LNCaP clone FGC (cell line): Measurements from ENCODE around the gene RPL29.

ENCODE experiments used
- DNase-seq: peaks from one replicate; pipeline ENCODE4 v3.0.0-alpha.2; 2011; ENCODE audit warnings: low read depth
- H3K4me3 ChIP-seq: 2 replicates; pipeline ENCODE4 v1.5.1; 2011; ENCODE audit warnings: mild to moderate bottlenecking, low read depth, low read length, control low read depth
- TF ChIP-seq, protein P1 (sequence below): IDR thresholded peaks from 2 replicates; pipeline ENCODE4 v1.5.1; 2012; ENCODE audit warnings: mild to moderate bottlenecking; ENCODE audit not compliant: control insufficient read depth, insufficient read depth; ENCODE audit errors: extremely low read depth

The RPL29 gene

DNA sequence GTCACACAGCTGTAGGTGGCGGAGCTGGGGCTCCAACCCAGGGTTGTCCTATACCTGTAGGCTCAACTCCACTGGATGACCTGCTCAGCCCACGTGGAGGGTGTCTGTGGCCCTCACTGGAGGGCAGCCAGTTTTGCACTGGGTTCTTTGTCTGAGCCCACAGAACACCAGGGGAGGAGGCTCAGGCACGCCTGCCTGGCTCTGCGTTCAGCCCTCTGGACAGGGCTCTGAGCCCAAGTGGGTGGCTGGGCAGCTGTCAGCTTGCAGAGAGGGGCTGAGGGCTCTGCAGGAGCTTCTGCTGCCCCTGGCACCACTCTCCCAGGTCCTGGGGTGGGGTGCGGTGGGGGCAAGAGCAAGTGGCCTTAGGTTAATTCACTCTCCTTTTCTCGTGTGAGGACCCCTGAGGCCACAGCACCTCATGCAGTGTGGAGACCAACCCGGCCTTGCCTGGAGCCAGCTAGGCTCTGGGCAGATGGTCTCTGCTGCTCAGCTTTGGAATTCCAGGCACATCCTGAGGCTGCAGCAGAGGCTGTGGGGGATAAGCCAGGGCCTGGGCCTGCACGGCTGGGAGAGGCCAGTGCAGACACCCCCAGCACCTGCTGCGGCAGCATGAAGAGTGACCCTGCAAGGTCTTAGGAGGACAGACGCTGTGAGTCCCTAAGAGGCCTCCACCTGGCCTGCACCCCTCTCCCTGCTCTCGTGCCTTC lies 37.2 kb upstream of the RPL29 start:
- DNase-seq = no peak
- TF ChIP-seq, protein P1, sequence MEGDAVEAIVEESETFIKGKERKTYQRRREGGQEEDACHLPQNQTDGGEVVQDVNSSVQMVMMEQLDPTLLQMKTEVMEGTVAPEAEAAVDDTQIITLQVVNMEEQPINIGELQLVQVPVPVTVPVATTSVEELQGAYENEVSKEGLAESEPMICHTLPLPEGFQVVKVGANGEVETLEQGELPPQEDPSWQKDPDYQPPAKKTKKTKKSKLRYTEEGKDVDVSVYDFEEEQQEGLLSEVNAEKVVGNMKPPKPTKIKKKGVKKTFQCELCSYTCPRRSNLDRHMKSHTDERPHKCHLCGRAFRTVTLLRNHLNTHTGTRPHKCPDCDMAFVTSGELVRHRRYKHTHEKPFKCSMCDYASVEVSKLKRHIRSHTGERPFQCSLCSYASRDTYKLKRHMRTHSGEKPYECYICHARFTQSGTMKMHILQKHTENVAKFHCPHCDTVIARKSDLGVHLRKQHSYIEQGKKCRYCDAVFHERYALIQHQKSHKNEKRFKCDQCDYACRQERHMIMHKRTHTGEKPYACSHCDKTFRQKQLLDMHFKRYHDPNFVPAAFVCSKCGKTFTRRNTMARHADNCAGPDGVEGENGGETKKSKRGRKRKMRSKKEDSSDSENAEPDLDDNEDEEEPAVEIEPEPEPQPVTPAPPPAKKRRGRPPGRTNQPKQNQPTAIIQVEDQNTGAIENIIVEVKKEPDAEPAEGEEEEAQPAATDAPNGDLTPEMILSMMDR = no peak
- H3K4me3 ChIP-seq = no peak overlapping the region

DNA sequence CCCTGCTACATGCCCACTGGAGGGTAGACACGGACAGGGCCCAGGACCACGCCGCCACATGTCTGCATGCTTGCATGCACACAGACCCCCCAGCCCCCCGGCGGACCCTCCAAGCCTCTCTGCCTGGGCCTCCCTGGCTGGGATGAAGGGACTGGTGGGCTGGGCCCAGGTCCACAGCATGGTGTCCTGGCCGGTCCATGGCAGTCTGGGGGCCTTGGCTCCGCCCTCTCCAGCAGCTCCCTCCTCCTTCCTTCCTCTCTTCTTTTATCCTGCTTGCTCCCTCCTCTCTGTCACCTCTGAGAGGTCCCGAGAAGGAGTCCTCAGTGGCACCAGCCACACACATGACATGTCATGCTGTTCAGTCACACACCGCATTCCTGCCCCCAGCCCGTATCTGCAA lies 36.2 kb upstream of the RPL29 start:
- TF ChIP-seq, protein P1 = no peak
- H3K4me3 ChIP-seq = no peak overlapping the region
- no peak for DNase-seq

DNA sequence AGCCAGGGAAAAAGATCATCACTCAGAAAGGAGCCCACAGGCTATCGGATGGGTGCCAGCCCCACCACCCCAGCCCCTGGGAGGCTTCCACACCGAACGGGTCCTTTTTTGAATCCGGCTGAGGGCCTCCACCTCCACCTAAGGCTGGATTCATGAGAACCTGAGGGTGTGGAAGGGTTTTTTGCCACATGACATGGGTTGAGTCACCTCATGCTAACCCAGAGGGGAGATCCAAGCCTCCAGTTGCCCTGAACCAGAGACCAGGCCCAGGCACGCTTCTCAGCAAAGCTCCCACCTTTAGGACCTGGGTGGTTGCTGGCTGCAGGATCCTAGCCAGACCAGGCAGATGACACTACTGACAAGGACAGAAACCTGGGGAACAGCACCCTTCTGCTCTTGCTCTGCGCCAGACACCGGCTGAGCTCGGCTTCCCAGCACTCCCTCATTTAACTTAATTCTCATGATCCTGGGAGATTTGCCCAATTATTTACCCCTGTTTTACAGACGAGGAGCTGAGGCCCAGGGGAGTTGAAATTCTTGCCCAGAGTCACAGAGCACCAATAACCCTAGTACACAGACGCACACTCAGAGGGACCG lies 35.1 kb upstream of the RPL29 start:
- DNase-seq = no peak
- TF ChIP-seq, protein P1 = no peak
- H3K4me3 ChIP-seq = no peak overlapping the region

DNA sequence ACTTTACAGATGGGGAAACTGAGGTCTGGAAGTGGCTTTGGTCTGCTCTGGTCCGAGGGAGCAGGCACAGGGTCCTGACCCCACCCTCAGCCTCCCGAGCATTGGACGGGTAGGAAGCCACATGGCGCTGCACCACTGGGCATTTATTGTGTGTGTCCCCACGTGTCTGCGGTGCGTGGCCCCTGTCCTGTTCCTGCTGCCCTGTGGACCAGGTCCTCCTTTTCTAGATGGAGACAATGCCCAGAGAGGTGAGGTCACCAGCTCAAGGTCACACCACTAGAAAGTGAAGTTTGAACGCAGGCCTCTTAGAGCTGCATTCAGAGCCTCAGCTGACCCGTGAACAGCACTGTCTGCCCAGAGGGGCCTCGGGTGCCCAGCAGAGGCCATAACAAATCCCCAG lies 33.8 kb upstream of the RPL29 start:
- no peak for DNase-seq
- TF ChIP-seq, protein P1 = no peak
- H3K4me3 ChIP-seq = no peak overlapping the region

DNA sequence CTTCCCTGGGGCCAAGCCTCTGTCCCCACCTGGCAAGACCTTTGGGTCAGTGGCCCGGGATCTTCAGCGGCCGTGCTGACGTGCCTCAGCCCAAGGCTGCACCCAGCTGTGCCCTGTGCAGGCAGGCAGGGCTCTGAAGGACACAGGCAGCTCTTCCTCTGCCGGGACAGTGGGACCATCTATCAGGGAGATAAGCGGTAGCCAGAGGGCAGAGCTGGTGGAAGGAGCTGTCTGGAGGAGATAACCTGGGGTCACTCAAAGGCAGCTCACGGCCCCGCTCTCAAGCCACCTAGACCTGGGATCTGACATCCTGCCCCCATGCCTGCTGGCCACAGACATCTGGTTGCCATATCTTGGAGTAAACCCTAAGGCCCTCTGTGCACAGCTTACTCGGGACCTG lies 33.4 kb upstream of the RPL29 start:
- no peak for DNase-seq
- TF ChIP-seq, protein P1 = no peak
- H3K4me3 ChIP-seq = no peak overlapping the region

DNA sequence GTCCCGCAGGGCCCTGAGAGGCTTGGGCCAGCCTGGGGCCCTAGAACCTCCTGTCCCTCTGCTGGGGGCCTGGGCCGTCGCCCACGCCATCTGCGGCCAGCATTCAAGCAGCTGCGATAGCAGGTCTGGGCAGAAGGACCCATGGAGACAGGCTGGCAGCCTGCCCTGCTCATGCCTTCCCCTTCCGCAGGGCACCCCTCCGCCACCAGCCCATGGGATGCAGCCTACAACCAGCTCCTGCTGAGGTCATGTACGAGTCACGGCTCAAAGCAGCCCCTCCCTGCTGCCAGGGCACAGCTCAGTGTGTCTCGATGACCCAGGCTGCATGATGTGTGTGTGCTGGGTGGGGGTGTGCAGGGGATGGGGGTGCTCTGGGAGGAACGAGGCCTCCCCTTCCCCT lies 32.9 kb upstream of the RPL29 start:
- no peak overlapping the region for H3K4me3 ChIP-seq
- TF ChIP-seq, protein P1 = no peak
- DNase-seq = no peak

DNA sequence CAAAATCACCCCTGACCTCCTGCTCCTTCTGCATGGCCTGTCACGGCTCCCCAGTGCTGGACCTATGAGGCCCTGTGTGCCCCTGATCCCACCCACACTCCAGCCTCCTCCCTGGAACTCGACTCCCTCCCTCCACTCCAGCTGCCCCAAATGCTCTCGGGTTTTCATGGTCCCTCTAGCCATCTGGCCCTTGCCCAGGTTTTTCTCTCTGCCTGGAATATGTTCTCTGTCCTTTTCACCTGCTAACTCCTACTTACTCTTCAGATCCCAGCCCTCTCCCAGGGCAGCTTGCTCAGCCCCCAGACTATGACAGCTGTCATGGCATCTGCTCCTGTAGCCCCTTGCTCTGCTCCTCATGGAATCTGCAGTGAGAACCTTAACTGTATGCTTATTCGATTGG lies 30.3 kb upstream of the RPL29 start:
- no peak overlapping the region for H3K4me3 ChIP-seq
- no peak for DNase-seq
- TF ChIP-seq, protein P1 = no peak
